Activated CD4-positive, alpha-beta T cell treated with anti-CD3 and anti-CD28 coated beads, Interleukin-2, Interleukin-6, amounts not matched to agents 100 ng/mL and 50 ng/mL, durations not matched to agents 16 hours and 8 hours (primary cell): Measurements from ENCODE around the gene BEST2.

Source experiments
- DNase-seq: peaks from one replicate; pipeline ENCODE4 v3.0.0-alpha.2; 2020

Gene BEST2

DNA sequence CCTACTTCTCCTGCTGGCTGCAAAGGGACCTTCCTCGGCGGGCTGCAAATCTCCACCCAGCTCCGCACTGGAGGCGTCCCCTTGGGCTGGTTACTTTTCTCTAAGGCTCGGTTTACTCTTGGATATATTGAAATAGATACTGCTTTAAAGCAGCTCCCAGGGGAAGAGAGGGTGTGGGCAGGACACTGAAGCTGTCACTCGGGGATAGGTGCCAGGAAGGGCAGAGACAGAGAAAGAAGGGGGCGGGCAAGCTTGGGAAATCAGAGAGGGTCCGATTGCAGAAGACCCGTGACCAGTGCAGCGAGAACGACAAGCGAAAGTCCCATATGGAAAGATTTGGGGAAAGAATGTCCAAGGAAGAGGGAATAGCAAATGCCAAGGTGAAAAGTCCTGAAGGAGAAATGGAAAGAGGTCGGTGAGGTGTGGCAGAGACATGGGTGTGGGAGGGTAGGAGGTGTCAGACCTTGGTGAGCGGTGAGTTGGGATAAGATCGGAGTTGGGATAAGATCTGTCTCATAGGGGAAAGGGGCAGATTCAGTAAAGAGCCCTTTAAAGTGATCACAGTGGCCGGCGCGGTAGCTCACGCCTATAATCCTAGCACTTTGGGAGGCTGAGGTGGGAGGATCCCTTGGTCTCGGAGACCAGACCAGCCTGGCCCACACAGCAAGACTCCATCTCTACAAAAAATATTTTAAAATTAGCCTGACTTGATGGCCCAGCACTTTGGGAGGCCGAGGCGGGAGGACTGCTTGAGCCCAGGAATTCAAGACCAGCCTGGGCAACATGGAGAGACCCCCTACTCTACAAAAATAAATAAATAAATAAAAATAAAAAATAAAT is 50.9 kb downstream of the BEST2 start:
- no peak for DNase-seq

DNA sequence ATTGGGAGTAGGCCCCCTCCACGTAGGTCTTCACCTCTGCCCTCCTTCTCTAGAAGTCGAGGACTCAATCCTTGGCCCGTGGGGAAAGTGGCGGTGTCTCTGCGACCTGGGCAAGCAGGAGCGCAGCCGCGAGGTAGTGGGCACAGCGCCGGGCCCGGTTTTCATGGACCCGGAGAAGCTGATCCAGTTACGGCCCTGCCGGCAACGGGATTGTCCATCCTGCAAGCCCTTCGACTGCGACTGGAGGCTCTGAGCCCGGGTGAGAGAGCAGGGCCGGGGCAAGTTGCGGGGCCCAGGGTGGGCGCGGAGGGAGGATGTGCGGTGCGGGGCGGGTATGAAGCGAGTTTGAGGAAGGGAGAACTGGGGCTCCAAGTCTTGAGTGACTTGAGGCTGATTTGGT is 52.5 kb downstream of the BEST2 start:
- DNase-seq: no peak

DNA sequence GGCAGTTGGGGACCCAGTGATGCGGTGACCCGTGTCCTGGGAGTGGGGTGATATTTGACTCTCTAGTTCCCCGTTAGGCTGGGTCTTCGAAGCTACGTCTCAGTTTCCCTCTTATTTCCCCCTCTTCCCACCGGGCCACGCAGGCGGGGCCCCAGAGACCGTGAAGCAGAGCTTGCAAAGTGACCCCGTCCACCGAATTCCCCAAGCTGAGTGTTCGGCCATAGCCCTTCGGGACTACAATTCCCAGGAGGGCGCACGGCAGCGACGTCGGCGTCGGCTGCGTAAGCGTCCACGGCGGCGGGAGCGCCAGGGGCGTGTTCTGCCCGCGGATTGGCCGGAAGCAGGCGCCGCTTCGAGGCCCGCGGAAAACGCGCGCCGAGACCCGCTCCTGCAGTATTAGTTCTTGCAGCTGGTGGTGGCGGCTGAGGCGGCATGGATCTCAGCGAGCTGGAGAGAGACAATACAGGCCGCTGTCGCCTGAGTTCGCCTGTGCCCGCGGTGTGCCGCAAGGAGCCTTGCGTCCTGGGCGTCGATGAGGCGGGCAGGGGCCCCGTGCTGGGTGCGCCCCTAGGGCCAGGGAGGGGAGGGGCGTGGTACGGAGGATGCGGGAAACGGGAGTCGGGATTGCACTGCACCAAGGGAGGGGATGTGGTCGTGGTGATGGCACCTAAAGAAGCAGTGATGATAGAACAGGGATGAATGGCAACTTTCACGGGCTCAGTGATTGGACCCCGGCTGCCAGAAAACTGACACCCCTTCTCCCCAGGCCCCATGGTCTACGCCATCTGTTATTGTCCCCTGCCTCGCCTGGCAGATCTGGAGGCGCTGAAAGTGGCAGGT is 54.9 kb downstream of the BEST2 start, which contains the start of gene RNASEH2A:
TSS of gene RNASEH2A (plus strand) at position 343 of the 840 bp plus-strand sequence. CDS start at position 433, 90 bp downstream.
- DNase-seq: peak; percentile 95
